Esophagus squamous epithelium (tissue), 5 donors: ENCODE data around the gene RALGPS1. TPM values are rescaled to one million over a fixed set of nuclear protein-coding genes. Genes with fewer than 3 reads are reported as not detected.

ENCODE experiments used
- DNase-seq: peaks from one replicate; lab custom pipeline; 2025; lab: John Stamatoyannopoulos, UW
- H3K27ac ChIP-seq, 4 donors: fragments of 200-600 bp; sonication (generic); one replicate each; pipeline ENCODE4 v1.5.1; 2016 to 2019; ENCODE audit warnings: mild to moderate bottlenecking in 1 of 4
- H3K27me3 ChIP-seq, 4 donors: fragments of 200-600 bp; sonication (generic); 1 replicate in 3 of 4; 2 replicates in 1 of 4; pipeline versions ENCODE4 v1.5.1 to v1.6.0; 2017 to 2021; ENCODE audit warnings: antibody characterized with exemption in 1 of 4
- H3K36me3 ChIP-seq, 3 donors: fragments of 200-600 bp; sonication (generic); one replicate each; pipeline ENCODE4 v1.5.1; 2016 to 2019
- H3K4me1 ChIP-seq, 3 donors: fragments of 200-600 bp; sonication (generic); one replicate each; pipeline ENCODE4 v1.5.1; 2017 to 2019
- H3K4me3 ChIP-seq, 4 donors: fragments of 200-600 bp; sonication (generic); 1 replicate in 3 of 4; 2 replicates in 1 of 4; pipeline ENCODE4 v1.5.1; 2016 to 2019; ENCODE audit warnings: mild to moderate bottlenecking in 2 of 4, moderate library complexity in 1 of 4
- H3K9me3 ChIP-seq, 3 donors: fragments of 200-600 bp; sonication (generic); one replicate each; pipeline ENCODE4 v1.5.1; 2016 to 2019
- CTCF ChIP-seq, 6 experiments: fragments of 450-650 bp in 4 of 6; fragments of 200-600 bp in 2 of 6; sonication (generic) in 2 of 6; IDR thresholded peaks; one replicate each; pipeline ENCODE4 v1.5.1; 2016 to 2019; ENCODE audit warnings: antibody characterized with exemption in 6 of 6, mild to moderate bottlenecking in 4 of 6, moderate library complexity in 4 of 6
- POLR2A ChIP-seq, 4 donors: fragments of 450-650 bp; IDR thresholded peaks; one replicate each; pipeline ENCODE4 v1.6.1; 2017; ENCODE audit warnings: antibody characterized with exemption in 4 of 4, mild to moderate bottlenecking in 4 of 4, moderate library complexity in 3 of 4
- WGBS, 2 donors: methylation state at CpG; one replicate each; pipeline ENCODE4 v1.1.5; 2018; 5-methylcytosine and 5-hydroxymethylcytosine counted together
- intact Hi-C: fragments of 100-400 bp; cut with DNase I; formaldehyde crosslinking; loops from one replicate; pipeline ENCODE4 v1.15.0; 2022
- total RNA-seq, 4 donors: library from RNA; depleted of rRNA; stranded (reverse); fragments of >200 nt; gene quantifications; one replicate each; pipeline ENCODE4 v1.1.0, GENCODE V29; 2016
- donor health status: DM: yes; HTN: yes; CAD: no.

RALGPS1 gene
- total RNA-seq, 4 donors from 2014 or later: 3.0 to 16.4 (median 10.6) TPM

- Histone ChIP-seq H3K36me3 (no peaks in the 10 kb centered on the region), H3K27me3 (no peaks in the 10 kb centered on the region), H3K27ac (no peak overlapping the region), H3K9me3 (no peaks in the 10 kb centered on the region), H3K4me1 (peaks cover 2 to 16% (median 8%) of the 10 kb centered on the region in 3 donors), H3K4me3 (no peak overlapping the region)
- WGBS, 2 donors: 74 to 77% methylated on average over 8 of the region's 8 CpGs
- TF ChIP-seq CTCF (IDR thresholded peaks at IDR 0.05) (no peak), POLR2A (IDR thresholded peaks at IDR 0.05) (no peak)
- intact Hi-C loops: no loop called here
- no peak for DNase-seq
Observed at GRCh38 chr9:126975327-126976220, 61.0 kb downstream of the RALGPS1 start.

- WGBS, 2 donors: 50 to 60% methylated on average over 1 to 2 of the region's 5 CpGs
- no peaks in the 10 kb centered on the region for H3K36me3 ChIP-seq
- intact Hi-C loops: no loop called here
- peaks cover 2 to 22% (median 8%) of the 10 kb centered on the region in 3 donors for H3K4me1 ChIP-seq
- TF ChIP-seq POLR2A (IDR thresholded peaks at IDR 0.05): no peak
- no peak overlapping the region for H3K4me3 ChIP-seq
- DNase-seq: no peak
- no peaks in the 10 kb centered on the region for H3K9me3 ChIP-seq
- H3K27me3 ChIP-seq: no peaks in the 10 kb centered on the region
- peak overlapping the region in 2 of 4 donors; percentile 47 to 54 for H3K27ac ChIP-seq
Observed at GRCh38 chr9:126979461-126979860, 64.9 kb downstream of the RALGPS1 start.

- Histone ChIP-seq H3K36me3 (no peaks in the 10 kb centered on the region), H3K9me3 (no peaks in the 10 kb centered on the region), H3K4me1 (peaks cover 9 to 30% (median 14%) of the 10 kb centered on the region in 3 donors), H3K4me3 (no peak overlapping the region), H3K27ac (peak overlapping the region in 2 of 4 donors; percentile 47 to 54), H3K27me3 (no peaks in the 10 kb centered on the region)
- TF ChIP-seq CTCF (IDR thresholded peaks at IDR 0.05) (no peak), POLR2A (IDR thresholded peaks at IDR 0.05) (no peak)
- intact Hi-C loops: no loop called here
- DNase-seq: no peak
Observed at GRCh38 chr9:126980231-126980630, 65.6 kb downstream of the RALGPS1 start.

GRCh38 chr9:126981218-126981617, 66.6 kb downstream of the RALGPS1 start:
- no peak overlapping the region for H3K27ac ChIP-seq
- intact Hi-C loops: no loop called here

More at GRCh38 chr9:126981218-126981617, 66.6 kb downstream of the RALGPS1 start:
- no peak overlapping the region for H3K4me3 ChIP-seq
- no peak for DNase-seq
- H3K9me3 ChIP-seq: no peaks in the 10 kb centered on the region
- H3K4me1 ChIP-seq: peaks cover 13 to 40% (median 24%) of the 10 kb centered on the region in 3 donors
- H3K27me3 ChIP-seq: no peaks in the 10 kb centered on the region
- no peaks in the 10 kb centered on the region for H3K36me3 ChIP-seq
- WGBS, 2 donors: 94 to 100% methylated on average over 1 to 2 of the region's 2 CpGs
- no peak for TF ChIP-seq POLR2A (IDR thresholded peaks at IDR 0.05)
- TF ChIP-seq CTCF (IDR thresholded peaks at IDR 0.05): no peak
